IMR-90 (cell line): ENCODE results near the gene EYS.

ENCODE experiments used
- CEBPB ChIP-seq: IDR thresholded peaks from 2 replicates; pipeline ENCODE4 v1.6.1; 2012; ENCODE audit warnings: low read depth, low read length, improper control_type of control experiment
- CHD1 ChIP-seq: IDR thresholded peaks from 2 replicates; pipeline ENCODE4 v1.6.1; 2012; ENCODE audit warnings: low read depth, low read length, improper control_type of control experiment
- CTCF ChIP-seq: conservative IDR thresholded peaks from 2 replicates; pipeline ENCODE4 v1.5.1; 2012; ENCODE audit warnings: mild to moderate bottlenecking, low read depth, low read length, improper control_type of control experiment
- FOS ChIP-seq: fragments of 150-350 bp; IDR thresholded peaks from 2 replicates; pipeline ENCODE4 v1.6.1; 2016; ENCODE audit warnings: low read depth, low read length
- MAFK ChIP-seq: IDR thresholded peaks from 2 replicates; pipeline ENCODE4 v1.6.1; 2012; ENCODE audit warnings: low read depth, low read length, improper control_type of control experiment
- MAZ ChIP-seq: IDR thresholded peaks from 2 replicates; pipeline ENCODE4 v1.6.1; 2012; ENCODE audit warnings: low read depth, mild to moderate bottlenecking, low read length, improper control_type of control experiment, moderate library complexity, borderline replicate concordance
- NFE2L2 ChIP-seq: fragments of 150-350 bp; IDR thresholded peaks from 2 replicates; pipeline ENCODE4 v1.6.1; 2016; ENCODE audit warnings: low read depth, mild to moderate bottlenecking, low read length
- POLR2A ChIP-seq: IDR thresholded peaks from 2 replicates; pipeline ENCODE4 v1.6.1; 2012; ENCODE audit warnings: mild to moderate bottlenecking, low read depth, low read length
- RAD21 ChIP-seq: IDR thresholded peaks from 2 replicates; pipeline ENCODE4 v1.6.1; 2012; ENCODE audit warnings: low read length, improper control_type of control experiment
- RCOR1 ChIP-seq: IDR thresholded peaks from 2 replicates; pipeline ENCODE4 v1.6.1; 2012; ENCODE audit warnings: mild to moderate bottlenecking, low read length, improper control_type of control experiment; ENCODE audit not compliant: insufficient replicate concordance
- SMC3 ChIP-seq: fragments of 150-350 bp; IDR thresholded peaks from 2 replicates; pipeline ENCODE4 v1.6.1; 2016; ENCODE audit warnings: low read depth, mild to moderate bottlenecking, antibody characterized with exemption, low read length, moderate library complexity
- TF ChIP-seq, protein P1 (sequence below): fragments of 150-350 bp; IDR thresholded peaks from 2 replicates; pipeline ENCODE4 v1.6.1; 2017; ENCODE audit warnings: mild to moderate bottlenecking, antibody characterized with exemption, low read length, low read depth

GRCh38 chr6:65538644-65539043, 168.4 kb downstream of the EYS start:
- TF ChIP-seq MAFK (no peak), CTCF (no peak), RAD21 (no peak), POLR2A (no peak), CHD1 (no peak), CEBPB (no peak), SMC3 (no peak), FOS (no peak), MAZ (no peak), NFE2L2 (no peak), RCOR1 (no peak)
- TF ChIP-seq, protein P1, sequence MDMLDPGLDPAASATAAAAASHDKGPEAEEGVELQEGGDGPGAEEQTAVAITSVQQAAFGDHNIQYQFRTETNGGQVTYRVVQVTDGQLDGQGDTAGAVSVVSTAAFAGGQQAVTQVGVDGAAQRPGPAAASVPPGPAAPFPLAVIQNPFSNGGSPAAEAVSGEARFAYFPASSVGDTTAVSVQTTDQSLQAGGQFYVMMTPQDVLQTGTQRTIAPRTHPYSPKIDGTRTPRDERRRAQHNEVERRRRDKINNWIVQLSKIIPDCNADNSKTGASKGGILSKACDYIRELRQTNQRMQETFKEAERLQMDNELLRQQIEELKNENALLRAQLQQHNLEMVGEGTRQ = no peak
